ENCODE results near the gene ECSCR. TPM values are rescaled to one million over a fixed set of nuclear protein-coding genes. Genes with fewer than 3 reads are reported as not detected.

ECSCR gene
- total and polyA plus RNA-seq, 2 of the 8 experiments (the other 6 are each of a cell fraction or from before 2014, with no cell fraction given) = 2.7 to 7.2 TPM

DNA sequence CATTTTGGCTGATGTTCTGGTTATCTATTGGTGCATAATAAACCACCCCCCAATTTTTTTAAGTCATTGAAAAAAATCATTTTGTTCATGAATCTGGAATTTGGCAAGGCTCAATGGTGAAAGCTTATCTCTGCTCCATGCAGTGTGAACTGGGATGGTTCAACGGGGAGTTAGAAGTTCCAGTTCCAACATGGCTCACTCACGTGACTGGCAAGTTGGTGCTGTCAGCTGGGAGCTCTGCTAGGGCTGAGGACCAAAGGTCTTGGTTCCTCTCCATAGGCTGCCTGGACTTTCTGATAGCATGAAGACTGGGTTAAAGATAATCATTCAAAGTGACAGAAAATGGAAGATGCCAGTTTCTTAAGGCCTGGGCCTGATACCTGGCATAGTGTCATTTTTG is 55.6 kb downstream of the ECSCR start:
- H3K36me3 ChIP-seq (ENCODE audit: control insufficient read depth in 2 of 4, insufficient read depth in 4 of 4, low read length in 3 of 4) = no peaks in the 10 kb centered on the region
- H2AK5ac ChIP-seq (ENCODE audit: low read depth, low read length) = no peak overlapping the region
- H4K91ac ChIP-seq (replicated peaks; ENCODE audit: insufficient read length, low read length) = no peak overlapping the region
- no peak overlapping the region for H4K8ac ChIP-seq (ENCODE audit: extremely low read depth, insufficient read depth, low read length)
- CTCF ChIA-PET (ENCODE audit: partially characterized antibody) = interaction anchor here (0.6 to 8.2 kb wide), 13 partner anchors 11 to 370 kb away, joined by 3 to 69 read pairs (median 4); partner anchors contain the start of gene DNAJC18
- POLR2A ChIA-PET (ENCODE audit: partially characterized antibody) = interaction anchor here (1.3 to 1.7 kb wide), 4 partner anchors 9 to 66 kb away, joined by 3 to 4 read pairs (median 4); no protein-coding TSS in a partner anchor
- H3K79me2 ChIP-seq (ENCODE audit: control insufficient read depth in 1 of 2, insufficient read depth in 2 of 2, low read length in 2 of 2) = no peaks in the 10 kb centered on the region; a peak in 2 of 4 replicates
- H3K4me3 ChIP-seq (ENCODE audit: extremely low read depth in 1 of 4, insufficient read depth in 2 of 4, low read depth in 3 of 4, low read length in 4 of 4) = no peak overlapping the region
- peaks cover 0 to 8% (median 4%) of the 10 kb centered on the region in 4 experiments; a peak in 6 of 7 replicates for H3K4me1 ChIP-seq (replicated peaks in 1 of 4; ENCODE audit: control insufficient read depth in 3 of 4, insufficient read depth in 4 of 4, low read length in 3 of 4)
- H2BK20ac ChIP-seq (ENCODE audit: low read length) = no peak overlapping the region
- H3K23ac ChIP-seq (ENCODE audit: insufficient read length) = no peak overlapping the region
- WGBS, 2 experiments (ENCODE audit: extremely low coverage in 1 of 2, insufficient coverage in 1 of 2, insufficient read length in 1 of 2, insufficient replicate concordance in 2 of 2, low coverage in 1 of 2, low lambda C conversion rate in 2 of 2, missing lambda C conversion rate in 1 of 2) = 94% methylated on average over 2 of the region's 2 CpGs; no CpG with 5 or more reads in 1 of the 2 experiments
- H2AFZ ChIP-seq (ENCODE audit: low read length) = no peak overlapping the region
- H2BK120ac ChIP-seq (replicated peaks; ENCODE audit: low read depth, low read length) = no peak overlapping the region
- DNase-seq (ENCODE audit: low read depth in 1 of 2, low spot score in 2 of 2) (no peak), FAIRE-seq (no peak)
- no peak overlapping the region for H4K5ac ChIP-seq (ENCODE audit: insufficient read length, low read depth, low read length)
- H3K4ac ChIP-seq (replicated peaks; ENCODE audit: insufficient read length, low read depth, low read length) = no peak overlapping the region
- no peak overlapping the region for H3K27ac ChIP-seq (ENCODE audit: low read depth, low read length)
- H3K79me1 ChIP-seq (ENCODE audit: low read depth, low read length) = no peaks in the 10 kb centered on the region
- no peak overlapping the region for H2BK12ac ChIP-seq (ENCODE audit: low read depth, low read length)
- H3K18ac ChIP-seq (ENCODE audit: extremely low read depth, low read length) = no peak overlapping the region
- H3K9me3 ChIP-seq (ENCODE audit: insufficient read depth in 2 of 2, low read depth in 1 of 2, low read length in 1 of 2) = no peaks in the 10 kb centered on the region
- peaks cover 4% of the 10 kb centered on the region; the same call in 1 of the 2 replicates for H3K23me2 ChIP-seq (ENCODE audit: low read depth, low read length)
- no peak overlapping the region for H3K4me2 ChIP-seq (ENCODE audit: insufficient read depth in 1 of 2, low read depth in 2 of 2, low read length in 2 of 2)
- H2BK15ac ChIP-seq (ENCODE audit: low read length) = no peak overlapping the region
- 0 out of 7 replicates have a peak, but pooled peaks cover 0 to 4% (median 0%) of the 10 kb centered on the region in 4 experiments for H3K27me3 ChIP-seq (replicated peaks in 1 of 4; ENCODE audit: control insufficient read depth in 3 of 4, extremely low read depth in 1 of 4, insufficient read depth in 3 of 4, low read length in 3 of 4)
- H3K9ac ChIP-seq (replicated peaks in 1 of 4; ENCODE audit: extremely low read depth in 1 of 4, low read depth in 3 of 4, low read length in 3 of 4) = no peak overlapping the region
- no peak overlapping the region for H3K56ac ChIP-seq (replicated peaks; ENCODE audit: insufficient read length, low read depth, low read length)
- peaks cover 0 to 1% of the 10 kb centered on the region in 2 experiments for H4K20me1 ChIP-seq (replicated peaks in 1 of 2; ENCODE audit: control insufficient read depth in 1 of 2, insufficient read depth in 2 of 2, low read length in 2 of 2)
- no peak overlapping the region for H3K14ac ChIP-seq (ENCODE audit: insufficient read length)
- H2BK5ac ChIP-seq (ENCODE audit: low read depth, low read length) = no peak overlapping the region
- no peak for TF ChIP-seq RFX5 (IDR thresholded peaks at IDR 0.05; ENCODE audit: borderline replicate concordance, low read depth, low read length)
